OCI-LY3 (cell line): Measurements from ENCODE around the gene CELA3B.
"Not testable (repeated sequence)": the region's sequence is repeated elsewhere in the genome, so short reads cannot be mapped to it uniquely, and the experiment has no call there.

Source experiments
- EZH2phosphoT487 ChIP-seq: fragments of 200-600 bp; shearing (Covaris generic); IDR thresholded peaks from 2 replicates; pipeline ENCODE4 v1.6.1; 2018; ENCODE audit warnings: antibody characterized with exemption, mixed run types, low read depth
- TF ChIP-seq, protein P1 (sequence below): fragments of 200-600, 300-600 bp; sonication (generic); IDR thresholded peaks from 2 replicates; pipeline ENCODE4 v1.5.1; 2014; ENCODE audit warnings: antibody characterized with exemption, low read length, low read depth

DNA sequence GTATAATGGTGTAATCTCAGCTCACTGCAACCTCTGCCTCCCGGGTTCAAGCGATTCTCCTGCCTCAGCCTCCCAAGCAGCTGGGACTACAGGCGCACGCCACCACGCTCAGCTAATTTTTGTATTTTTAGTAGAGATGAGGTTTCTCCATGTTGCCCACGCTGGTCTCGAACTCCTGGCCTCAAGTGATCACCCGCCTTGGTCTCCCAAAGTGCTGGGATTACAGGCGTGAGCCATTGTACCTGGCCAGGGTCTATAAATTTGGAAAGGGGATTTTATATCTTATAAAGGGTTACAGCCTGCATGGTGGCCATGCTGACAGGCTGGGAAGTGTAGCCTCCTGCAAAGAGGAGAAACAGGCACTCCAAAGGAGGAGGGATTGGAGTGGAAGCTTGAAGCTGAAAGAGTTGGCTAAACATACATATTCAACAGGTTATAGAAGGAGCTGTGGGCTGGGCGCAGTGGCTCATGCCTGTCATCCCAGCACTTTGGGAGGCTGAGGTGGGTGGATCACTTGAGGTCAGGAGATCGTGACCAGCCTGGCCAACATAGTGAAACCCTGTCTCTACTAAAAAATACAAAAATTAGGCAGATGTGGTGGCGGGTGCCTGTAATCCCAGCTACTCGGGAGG lies 37.9 kb downstream of the CELA3B start:
- TF ChIP-seq, protein P1, sequence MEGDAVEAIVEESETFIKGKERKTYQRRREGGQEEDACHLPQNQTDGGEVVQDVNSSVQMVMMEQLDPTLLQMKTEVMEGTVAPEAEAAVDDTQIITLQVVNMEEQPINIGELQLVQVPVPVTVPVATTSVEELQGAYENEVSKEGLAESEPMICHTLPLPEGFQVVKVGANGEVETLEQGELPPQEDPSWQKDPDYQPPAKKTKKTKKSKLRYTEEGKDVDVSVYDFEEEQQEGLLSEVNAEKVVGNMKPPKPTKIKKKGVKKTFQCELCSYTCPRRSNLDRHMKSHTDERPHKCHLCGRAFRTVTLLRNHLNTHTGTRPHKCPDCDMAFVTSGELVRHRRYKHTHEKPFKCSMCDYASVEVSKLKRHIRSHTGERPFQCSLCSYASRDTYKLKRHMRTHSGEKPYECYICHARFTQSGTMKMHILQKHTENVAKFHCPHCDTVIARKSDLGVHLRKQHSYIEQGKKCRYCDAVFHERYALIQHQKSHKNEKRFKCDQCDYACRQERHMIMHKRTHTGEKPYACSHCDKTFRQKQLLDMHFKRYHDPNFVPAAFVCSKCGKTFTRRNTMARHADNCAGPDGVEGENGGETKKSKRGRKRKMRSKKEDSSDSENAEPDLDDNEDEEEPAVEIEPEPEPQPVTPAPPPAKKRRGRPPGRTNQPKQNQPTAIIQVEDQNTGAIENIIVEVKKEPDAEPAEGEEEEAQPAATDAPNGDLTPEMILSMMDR: not testable (repeated sequence)
- not testable (repeated sequence) for TF ChIP-seq EZH2phosphoT487
